OCI-LY1 (cell line): ENCODE data around the gene SCAF8.

Source experiments
- EZH2 ChIP-seq: fragments of 200-600 bp; sonication (generic), shearing (Covaris generic); IDR thresholded peaks from 2 replicates; pipeline ENCODE4 v1.8.0; 2017; ENCODE audit warnings: borderline replicate concordance, mixed run types, mild to moderate bottlenecking, antibody characterized with exemption, low read length, moderate library complexity, mixed read lengths
- TF ChIP-seq, protein P1 (sequence below): fragments of 200-600 bp; sonication (generic), shearing (Covaris generic); IDR thresholded peaks from 2 replicates; pipeline ENCODE4 v1.5.1; 2017; ENCODE audit warnings: mild to moderate bottlenecking, antibody characterized with exemption, low read length, moderate library complexity, mixed read lengths

- TF ChIP-seq, protein P1, sequence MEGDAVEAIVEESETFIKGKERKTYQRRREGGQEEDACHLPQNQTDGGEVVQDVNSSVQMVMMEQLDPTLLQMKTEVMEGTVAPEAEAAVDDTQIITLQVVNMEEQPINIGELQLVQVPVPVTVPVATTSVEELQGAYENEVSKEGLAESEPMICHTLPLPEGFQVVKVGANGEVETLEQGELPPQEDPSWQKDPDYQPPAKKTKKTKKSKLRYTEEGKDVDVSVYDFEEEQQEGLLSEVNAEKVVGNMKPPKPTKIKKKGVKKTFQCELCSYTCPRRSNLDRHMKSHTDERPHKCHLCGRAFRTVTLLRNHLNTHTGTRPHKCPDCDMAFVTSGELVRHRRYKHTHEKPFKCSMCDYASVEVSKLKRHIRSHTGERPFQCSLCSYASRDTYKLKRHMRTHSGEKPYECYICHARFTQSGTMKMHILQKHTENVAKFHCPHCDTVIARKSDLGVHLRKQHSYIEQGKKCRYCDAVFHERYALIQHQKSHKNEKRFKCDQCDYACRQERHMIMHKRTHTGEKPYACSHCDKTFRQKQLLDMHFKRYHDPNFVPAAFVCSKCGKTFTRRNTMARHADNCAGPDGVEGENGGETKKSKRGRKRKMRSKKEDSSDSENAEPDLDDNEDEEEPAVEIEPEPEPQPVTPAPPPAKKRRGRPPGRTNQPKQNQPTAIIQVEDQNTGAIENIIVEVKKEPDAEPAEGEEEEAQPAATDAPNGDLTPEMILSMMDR: no peak
- no peak for TF ChIP-seq EZH2
Measured at GRCh38 chr6:154857529-154857928, 124.3 kb downstream of the SCAF8 start.
